ENCODE data around the gene YRDC. TPM values are rescaled to one million over a fixed set of nuclear protein-coding genes. Genes with fewer than 3 reads are reported as not detected.

YRDC gene
- total and polyA plus RNA-seq, 2 experiments from 2014 or later = 18.4 to 46.0 TPM

DNA sequence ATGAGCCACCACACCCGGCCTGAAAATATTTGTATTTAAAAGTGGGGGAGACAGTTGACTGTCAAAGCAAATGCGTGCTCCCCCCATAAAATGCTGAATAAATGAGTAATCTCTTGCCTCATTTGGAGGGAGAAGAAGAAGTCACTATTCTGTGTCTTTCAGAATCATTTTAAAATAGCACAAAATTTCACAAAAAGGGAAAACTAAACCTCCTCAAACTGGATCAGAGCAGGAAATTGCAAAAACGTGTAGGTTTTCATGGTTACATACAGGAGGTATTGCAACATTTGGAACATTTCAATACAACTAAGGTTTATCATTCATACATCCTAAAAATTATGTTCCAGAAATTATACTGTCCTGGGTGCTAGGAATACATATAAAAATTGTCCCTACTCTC lies 37.8 kb upstream of the YRDC start (continued):
- TF ChIP-seq STAT1 (IDR thresholded peaks at IDR 0.05; ENCODE audit: unreplicated experiment) = no peak
- no peak for TF ChIP-seq POLR2AphosphoS5 (IDR thresholded peaks at IDR 0.05; ENCODE audit: low read depth)

DNA sequence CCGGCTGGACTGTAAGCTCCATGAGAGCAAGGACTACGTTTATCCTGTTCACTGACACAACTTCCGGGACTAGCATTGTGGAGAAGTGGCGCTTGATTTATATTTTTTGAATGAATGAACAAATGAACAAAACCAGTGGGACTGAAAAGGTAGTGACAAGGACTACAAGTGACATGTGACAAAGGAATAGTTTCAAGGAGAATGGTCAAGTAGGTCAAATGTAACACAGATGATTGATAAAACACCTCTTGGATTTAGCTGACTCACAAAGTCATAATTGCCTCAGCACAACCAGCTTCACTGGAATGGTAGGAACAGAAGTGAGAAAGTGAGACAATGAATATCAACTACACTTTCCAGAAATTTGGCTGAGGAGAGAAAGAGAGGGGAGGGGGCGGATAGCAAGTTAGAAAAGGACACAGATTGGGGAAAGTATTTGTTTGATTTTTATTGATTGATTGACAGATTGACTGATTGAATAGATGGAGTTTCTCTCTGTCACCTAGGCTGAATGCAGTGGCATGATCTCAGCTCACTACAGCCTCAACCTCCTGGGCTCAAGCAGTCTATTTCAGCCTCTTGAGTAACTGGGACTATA lies 37.1 kb upstream of the YRDC start:
- ATAC-seq = no peak
- Mint-ChIP-seq H3K36me3 (ENCODE audit: low read depth) (no peaks in the 10 kb centered on the region), H3K4me1 (no peaks in the 10 kb centered on the region), H3K27me3 (ENCODE audit: insufficient read depth, low read depth, poor library complexity) (no peaks in the 10 kb centered on the region), H3K9me3 (no peaks in the 10 kb centered on the region), H3K4me3 (no peak overlapping the region), H3K27ac (peak overlapping the region; percentile 26; the same call in 1 of the 2 replicates)
- Histone ChIP-seq H3K9me2 (ENCODE audit: insufficient read depth) (no peaks in the 10 kb centered on the region), H3K4me2 (no peak overlapping the region), H3K79me2 (replicated peaks; ENCODE audit: insufficient read depth) (peaks cover 43% of the 10 kb centered on the region), H3K4me1 (ENCODE audit: insufficient read depth) (no peaks in the 10 kb centered on the region), H3K36me3 (ENCODE audit: insufficient read depth) (no peaks in the 10 kb centered on the region), H2AFZ (no peak overlapping the region), H3F3A (replicated peaks; ENCODE audit: low read depth) (no peaks in the 10 kb centered on the region), H3K27me3 (ENCODE audit: insufficient read depth) (no peaks in the 10 kb centered on the region), H3K27ac (ENCODE audit: low read depth) (no peak overlapping the region), H4K20me1 (replicated peaks; ENCODE audit: insufficient read depth) (peaks cover 24% of the 10 kb centered on the region), H3K4me3 (no peak overlapping the region)
- DNase-seq (ENCODE audit: low spot score) = no peak
- TF ChIP-seq STAT1 (IDR thresholded peaks at IDR 0.05; ENCODE audit: unreplicated experiment) (no peak), CREB1 (CRISPR knock-in tag; IDR thresholded peaks at IDR 0.05; ENCODE audit: low read depth) (no peak), NANOG (IDR thresholded peaks at IDR 0.05; ENCODE audit: borderline replicate concordance) (no peak), EZH2 (IDR thresholded peaks at IDR 0.05; ENCODE audit: low read depth, unreplicated experiment) (no peak), EZH2phosphoT487 (IDR thresholded peaks at IDR 0.05; ENCODE audit: unreplicated experiment) (no peak), JUNB (IDR thresholded peaks at IDR 0.05; ENCODE audit: unreplicated experiment) (no peak), ZNF331 (CRISPR knock-in tag; IDR thresholded peaks at IDR 0.05; ENCODE audit: low read depth) (no peak), ZNF114 (CRISPR knock-in tag; IDR thresholded peaks at IDR 0.05) (no peak), POLR2AphosphoS5 (IDR thresholded peaks at IDR 0.05; ENCODE audit: low read depth) (no peak)
- TF ChIP-seq, protein P1, sequence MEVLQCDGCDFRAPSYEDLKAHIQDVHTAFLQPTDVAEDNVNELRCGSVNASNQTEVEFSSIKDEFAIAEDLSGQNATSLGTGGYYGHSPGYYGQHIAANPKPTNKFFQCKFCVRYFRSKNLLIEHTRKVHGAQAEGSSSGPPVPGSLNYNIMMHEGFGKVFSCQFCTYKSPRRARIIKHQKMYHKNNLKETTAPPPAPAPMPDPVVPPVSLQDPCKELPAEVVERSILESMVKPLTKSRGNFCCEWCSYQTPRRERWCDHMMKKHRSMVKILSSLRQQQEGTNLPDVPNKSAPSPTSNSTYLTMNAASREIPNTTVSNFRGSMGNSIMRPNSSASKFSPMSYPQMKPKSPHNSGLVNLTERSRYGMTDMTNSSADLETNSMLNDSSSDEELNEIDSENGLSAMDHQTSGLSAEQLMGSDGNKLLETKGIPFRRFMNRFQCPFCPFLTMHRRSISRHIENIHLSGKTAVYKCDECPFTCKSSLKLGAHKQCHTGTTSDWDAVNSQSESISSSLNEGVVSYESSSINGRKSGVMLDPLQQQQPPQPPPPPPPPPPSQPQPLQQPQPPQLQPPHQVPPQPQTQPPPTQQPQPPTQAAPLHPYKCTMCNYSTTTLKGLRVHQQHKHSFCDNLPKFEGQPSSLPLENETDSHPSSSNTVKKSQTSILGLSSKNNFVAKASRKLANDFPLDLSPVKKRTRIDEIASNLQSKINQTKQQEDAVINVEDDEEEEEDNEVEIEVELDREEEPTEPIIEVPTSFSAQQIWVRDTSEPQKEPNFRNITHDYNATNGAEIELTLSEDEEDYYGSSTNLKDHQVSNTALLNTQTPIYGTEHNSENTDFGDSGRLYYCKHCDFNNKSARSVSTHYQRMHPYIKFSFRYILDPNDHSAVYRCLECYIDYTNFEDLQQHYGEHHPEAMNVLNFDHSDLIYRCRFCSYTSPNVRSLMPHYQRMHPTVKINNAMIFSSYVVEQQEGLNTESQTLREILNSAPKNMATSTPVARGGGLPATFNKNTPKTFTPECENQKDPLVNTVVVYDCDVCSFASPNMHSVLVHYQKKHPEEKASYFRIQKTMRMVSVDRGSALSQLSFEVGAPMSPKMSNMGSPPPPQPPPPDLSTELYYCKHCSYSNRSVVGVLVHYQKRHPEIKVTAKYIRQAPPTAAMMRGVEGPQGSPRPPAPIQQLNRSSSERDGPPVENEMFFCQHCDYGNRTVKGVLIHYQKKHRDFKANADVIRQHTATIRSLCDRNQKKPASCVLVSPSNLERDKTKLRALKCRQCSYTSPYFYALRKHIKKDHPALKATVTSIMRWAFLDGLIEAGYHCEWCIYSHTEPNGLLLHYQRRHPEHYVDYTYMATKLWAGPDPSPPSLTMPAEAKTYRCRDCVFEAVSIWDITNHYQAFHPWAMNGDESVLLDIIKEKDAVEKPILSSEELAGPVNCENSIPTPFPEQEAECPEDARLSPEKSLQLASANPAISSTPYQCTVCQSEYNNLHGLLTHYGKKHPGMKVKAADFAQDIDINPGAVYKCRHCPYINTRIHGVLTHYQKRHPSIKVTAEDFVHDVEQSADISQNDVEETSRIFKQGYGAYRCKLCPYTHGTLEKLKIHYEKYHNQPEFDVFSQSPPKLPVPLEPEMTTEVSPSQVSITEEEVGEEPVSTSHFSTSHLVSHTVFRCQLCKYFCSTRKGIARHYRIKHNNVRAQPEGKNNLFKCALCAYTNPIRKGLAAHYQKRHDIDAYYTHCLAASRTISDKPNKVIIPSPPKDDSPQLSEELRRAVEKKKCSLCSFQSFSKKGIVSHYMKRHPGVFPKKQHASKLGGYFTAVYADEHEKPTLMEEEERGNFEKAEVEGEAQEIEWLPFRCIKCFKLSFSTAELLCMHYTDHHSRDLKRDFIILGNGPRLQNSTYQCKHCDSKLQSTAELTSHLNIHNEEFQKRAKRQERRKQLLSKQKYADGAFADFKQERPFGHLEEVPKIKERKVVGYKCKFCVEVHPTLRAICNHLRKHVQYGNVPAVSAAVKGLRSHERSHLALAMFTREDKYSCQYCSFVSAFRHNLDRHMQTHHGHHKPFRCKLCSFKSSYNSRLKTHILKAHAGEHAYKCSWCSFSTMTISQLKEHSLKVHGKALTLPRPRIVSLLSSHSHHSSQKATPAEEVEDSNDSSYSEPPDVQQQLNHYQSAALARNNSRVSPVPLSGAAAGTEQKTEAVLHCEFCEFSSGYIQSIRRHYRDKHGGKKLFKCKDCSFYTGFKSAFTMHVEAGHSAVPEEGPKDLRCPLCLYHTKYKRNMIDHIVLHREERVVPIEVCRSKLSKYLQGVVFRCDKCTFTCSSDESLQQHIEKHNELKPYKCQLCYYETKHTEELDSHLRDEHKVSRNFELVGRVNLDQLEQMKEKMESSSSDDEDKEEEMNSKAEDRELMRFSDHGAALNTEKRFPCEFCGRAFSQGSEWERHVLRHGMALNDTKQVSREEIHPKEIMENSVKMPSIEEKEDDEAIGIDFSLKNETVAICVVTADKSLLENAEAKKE (CRISPR knock-in tag; IDR thresholded peaks at IDR 0.05) = no peak
- TF ChIP-seq, protein P2, sequence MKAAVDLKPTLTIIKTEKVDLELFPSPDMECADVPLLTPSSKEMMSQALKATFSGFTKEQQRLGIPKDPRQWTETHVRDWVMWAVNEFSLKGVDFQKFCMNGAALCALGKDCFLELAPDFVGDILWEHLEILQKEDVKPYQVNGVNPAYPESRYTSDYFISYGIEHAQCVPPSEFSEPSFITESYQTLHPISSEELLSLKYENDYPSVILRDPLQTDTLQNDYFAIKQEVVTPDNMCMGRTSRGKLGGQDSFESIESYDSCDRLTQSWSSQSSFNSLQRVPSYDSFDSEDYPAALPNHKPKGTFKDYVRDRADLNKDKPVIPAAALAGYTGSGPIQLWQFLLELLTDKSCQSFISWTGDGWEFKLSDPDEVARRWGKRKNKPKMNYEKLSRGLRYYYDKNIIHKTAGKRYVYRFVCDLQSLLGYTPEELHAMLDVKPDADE (IDR thresholded peaks at IDR 0.05) = no peak
- TF ChIP-seq, protein P3, sequence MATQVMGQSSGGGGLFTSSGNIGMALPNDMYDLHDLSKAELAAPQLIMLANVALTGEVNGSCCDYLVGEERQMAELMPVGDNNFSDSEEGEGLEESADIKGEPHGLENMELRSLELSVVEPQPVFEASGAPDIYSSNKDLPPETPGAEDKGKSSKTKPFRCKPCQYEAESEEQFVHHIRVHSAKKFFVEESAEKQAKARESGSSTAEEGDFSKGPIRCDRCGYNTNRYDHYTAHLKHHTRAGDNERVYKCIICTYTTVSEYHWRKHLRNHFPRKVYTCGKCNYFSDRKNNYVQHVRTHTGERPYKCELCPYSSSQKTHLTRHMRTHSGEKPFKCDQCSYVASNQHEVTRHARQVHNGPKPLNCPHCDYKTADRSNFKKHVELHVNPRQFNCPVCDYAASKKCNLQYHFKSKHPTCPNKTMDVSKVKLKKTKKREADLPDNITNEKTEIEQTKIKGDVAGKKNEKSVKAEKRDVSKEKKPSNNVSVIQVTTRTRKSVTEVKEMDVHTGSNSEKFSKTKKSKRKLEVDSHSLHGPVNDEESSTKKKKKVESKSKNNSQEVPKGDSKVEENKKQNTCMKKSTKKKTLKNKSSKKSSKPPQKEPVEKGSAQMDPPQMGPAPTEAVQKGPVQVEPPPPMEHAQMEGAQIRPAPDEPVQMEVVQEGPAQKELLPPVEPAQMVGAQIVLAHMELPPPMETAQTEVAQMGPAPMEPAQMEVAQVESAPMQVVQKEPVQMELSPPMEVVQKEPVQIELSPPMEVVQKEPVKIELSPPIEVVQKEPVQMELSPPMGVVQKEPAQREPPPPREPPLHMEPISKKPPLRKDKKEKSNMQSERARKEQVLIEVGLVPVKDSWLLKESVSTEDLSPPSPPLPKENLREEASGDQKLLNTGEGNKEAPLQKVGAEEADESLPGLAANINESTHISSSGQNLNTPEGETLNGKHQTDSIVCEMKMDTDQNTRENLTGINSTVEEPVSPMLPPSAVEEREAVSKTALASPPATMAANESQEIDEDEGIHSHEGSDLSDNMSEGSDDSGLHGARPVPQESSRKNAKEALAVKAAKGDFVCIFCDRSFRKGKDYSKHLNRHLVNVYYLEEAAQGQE (IDR thresholded peaks at IDR 0.05; ENCODE audit: unreplicated experiment) = no peak
- TF ChIP-seq, protein P4, sequence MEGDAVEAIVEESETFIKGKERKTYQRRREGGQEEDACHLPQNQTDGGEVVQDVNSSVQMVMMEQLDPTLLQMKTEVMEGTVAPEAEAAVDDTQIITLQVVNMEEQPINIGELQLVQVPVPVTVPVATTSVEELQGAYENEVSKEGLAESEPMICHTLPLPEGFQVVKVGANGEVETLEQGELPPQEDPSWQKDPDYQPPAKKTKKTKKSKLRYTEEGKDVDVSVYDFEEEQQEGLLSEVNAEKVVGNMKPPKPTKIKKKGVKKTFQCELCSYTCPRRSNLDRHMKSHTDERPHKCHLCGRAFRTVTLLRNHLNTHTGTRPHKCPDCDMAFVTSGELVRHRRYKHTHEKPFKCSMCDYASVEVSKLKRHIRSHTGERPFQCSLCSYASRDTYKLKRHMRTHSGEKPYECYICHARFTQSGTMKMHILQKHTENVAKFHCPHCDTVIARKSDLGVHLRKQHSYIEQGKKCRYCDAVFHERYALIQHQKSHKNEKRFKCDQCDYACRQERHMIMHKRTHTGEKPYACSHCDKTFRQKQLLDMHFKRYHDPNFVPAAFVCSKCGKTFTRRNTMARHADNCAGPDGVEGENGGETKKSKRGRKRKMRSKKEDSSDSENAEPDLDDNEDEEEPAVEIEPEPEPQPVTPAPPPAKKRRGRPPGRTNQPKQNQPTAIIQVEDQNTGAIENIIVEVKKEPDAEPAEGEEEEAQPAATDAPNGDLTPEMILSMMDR (conservative IDR thresholded peaks at IDR 0.05; ENCODE audit: low read depth in 2 of 2) = no peak
